HG02759 (cell line): ENCODE measurements around the gene SPDL1.

Experiments used
- ATAC-seq: cut with Tn5 transposase; IDR thresholded peaks from one replicate; pipeline ENCODE4 v1.9.1; 2021; ENCODE audit warnings: mild to moderate bottlenecking, moderate library complexity; ENCODE audit not compliant: unreplicated experiment

Gene SPDL1

GRCh38 chr5:169628892-169629291 is 45.3 kb downstream of the SPDL1 start:
- ATAC-seq: no peak

- no peak for ATAC-seq
Measured at GRCh38 chr5:169629847-169630548, 46.4 kb downstream of the SPDL1 start.

DNA sequence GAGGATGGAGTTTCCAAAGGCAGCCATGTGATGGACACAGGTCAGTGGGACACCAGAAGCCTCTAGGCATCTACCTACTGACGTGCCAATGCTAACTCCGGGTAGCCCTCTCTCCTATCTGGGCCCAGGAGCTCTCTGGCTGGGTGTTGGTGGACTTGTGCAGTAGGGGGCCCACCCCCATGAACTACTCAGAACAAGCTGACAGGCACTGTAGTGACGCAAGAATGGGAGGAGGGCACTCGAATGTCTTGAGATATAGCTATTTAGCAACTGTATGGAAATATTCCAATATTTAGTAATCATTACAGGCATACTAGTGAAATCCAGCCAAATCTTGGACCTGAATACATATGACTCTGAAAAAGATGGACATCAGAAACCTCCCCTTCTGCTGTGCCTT is 47.8 kb downstream of the SPDL1 start:
- no peak for ATAC-seq

GRCh38 chr5:169632946-169633345 is 49.4 kb downstream of the SPDL1 start:
- no peak for ATAC-seq

- no peak for ATAC-seq
Measured at GRCh38 chr5:169634606-169635005, 51.0 kb downstream of the SPDL1 start.

DNA sequence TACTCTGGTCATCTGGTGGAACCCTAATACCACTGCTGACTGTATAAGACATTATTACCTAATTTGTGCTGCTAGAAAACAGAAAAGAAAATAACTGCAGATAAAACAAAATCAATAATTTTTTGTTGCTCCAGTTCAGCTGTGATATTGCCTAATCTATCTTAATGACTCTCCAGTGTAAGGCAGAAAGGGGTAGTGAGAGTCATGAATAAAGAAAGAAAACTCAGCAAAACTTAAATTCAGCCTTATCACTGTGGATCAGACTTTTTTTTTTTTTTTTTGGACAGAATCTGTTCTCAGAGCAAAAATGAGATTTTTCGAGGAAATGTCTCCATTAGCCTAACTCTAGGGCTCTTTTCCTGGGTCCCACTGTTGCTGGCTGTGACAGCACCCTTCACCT is 52.4 kb downstream of the SPDL1 start:
- ATAC-seq: no peak

DNA sequence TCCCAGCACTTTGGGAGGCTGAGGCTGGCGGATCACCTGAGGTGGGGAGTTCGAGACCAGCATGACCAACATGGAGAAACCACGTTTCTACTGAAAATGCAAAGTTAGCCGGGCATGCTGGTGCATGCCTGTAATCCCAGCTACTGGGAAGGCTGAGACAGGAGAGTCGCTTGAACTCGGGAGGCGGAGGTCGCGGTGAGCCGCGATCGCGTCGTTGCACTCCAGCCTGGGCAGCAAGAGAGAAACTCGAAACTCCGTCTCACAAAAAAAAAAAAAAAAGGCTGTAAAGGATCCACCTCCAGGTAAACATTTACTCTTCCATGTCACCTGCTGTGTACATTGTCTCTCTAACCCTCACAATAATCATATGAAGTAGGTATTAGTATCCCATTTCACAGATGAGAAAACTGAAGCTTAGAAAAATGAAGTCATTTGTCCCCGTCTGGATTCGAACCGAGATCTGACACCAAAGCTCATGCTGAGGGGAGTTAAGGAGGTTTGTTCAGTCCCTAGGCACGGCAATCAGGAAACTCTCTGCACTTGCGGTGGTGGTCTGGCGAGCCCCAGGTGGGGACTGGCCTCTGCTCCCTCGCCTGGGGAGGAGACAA is 53.0 kb downstream of the SPDL1 start:
- no peak for ATAC-seq

DNA sequence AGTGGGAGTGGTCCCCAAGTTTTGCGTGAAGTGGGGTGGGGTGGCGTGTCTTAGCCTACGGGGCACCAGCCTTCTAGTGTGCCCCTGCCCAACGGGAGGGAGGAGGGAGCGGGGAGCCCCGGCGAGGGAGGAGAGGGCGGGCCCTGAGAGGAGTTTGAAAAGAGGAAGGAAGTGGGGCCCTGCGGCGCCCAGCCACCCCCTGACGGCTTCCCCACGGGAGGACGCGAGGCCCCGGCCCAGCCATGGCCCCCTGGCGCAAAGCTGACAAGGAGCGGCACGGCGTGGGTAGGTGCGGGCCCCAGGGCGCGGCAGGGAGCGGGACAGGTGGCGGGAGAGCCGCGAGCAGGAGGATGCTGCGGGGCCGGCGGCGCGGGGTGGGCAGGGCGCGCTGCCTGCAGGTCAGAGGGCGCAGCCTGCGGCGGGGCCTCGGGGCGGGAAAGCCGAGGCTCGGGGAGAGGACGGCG is 53.5 kb downstream of the SPDL1 start, which contains the start of gene DOCK2:
Gene DOCK2 (plus strand): TSS at position 191 of the 464 bp plus-strand sequence. CDS start 52 bp downstream, at position 243.
- ATAC-seq: peak; percentile 92

DNA sequence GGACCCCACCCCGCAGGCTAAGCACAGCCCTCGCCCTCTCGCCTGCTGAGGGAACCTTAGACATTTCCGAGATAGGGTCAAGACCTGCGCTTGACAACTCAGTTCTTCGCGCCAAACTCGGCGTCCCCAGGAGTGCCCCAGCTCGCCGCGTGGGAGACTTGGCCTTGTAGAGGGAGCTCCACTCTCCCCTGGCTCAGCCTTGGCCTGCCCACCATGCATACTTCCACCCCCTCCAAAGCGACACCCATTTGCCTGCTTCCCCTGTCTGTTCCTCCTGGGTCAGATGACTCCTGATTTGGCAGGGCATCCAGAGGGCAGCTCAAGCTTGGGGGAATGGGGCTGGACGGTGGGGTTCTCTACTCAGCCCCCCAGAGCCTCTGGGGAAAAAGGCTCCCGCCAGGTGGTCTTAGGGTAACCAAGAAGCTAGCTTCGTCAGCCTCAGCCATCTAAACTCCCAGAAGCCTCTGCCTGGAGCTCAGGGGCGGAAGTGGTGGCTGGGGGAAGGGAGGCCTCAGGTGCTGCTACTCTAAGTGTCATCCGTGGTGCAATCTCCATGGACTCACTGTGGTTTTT is 54.1 kb downstream of the SPDL1 start:
- ATAC-seq: peak; percentile 65

DNA sequence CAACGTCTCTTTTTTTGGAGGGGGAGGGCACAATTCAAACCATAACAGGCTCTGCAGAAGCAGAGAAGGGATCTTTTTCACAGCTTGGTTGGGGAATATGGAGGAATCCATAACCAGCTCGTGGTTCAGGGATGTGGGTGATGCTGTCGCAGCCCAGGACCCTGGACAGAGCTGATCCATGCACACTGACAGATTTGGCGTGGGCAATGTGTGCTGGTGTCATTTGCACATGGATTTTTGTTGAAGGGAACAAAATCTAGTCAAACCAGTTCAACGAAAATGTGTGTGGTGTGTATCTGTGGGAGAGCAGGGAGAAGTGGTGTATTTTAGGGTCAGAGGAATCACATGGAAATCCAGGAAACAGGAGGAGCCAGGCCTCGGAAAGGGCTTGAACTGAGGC is 57.7 kb downstream of the SPDL1 start:
- no peak for ATAC-seq

DNA sequence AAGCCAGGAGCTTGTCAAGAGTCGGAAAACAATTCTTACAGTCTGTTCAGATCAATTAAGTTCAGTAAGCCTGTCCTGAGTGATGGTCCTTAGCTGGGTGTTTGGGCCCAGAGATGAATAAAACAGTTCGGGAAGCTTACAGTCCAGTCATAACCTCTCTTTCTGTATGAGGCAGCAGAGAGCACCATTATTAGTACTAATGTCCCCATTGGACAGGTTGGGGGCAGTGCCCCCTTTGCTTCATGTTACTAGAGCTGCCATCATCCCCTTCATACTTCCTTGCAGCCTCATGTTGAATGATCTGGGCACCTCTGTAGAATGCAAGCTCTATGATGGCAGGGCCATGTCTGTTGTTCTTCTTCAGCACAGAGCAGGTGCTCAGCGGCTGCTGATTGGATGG is 63.3 kb downstream of the SPDL1 start:
- ATAC-seq: peak; percentile 32

DNA sequence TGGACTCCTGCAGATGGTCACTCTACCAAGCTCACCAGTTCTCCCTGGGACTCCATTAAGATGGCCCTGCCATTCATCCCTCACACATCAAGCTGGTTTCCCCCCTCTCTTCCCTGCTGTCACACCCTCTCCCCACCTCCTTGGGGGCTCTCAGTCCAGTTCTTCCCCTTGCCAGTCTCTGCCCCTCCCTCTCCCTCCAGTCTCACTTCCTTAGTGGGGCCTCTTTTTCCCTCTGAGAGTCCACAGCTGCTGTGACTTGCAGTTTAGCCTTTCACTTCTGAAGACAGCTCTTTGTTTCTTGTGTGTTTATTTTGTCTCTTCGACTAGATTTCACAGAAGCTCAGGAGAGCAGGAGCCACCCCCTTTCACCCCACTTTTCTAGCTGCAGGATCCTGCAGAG is 64.0 kb downstream of the SPDL1 start:
- ATAC-seq: peak; percentile 41

- no peak for ATAC-seq
Measured at GRCh38 chr5:169648725-169649310, 65.2 kb downstream of the SPDL1 start.

GRCh38 chr5:169649486-169649885 is 65.9 kb downstream of the SPDL1 start:
- ATAC-seq: no peak

DNA sequence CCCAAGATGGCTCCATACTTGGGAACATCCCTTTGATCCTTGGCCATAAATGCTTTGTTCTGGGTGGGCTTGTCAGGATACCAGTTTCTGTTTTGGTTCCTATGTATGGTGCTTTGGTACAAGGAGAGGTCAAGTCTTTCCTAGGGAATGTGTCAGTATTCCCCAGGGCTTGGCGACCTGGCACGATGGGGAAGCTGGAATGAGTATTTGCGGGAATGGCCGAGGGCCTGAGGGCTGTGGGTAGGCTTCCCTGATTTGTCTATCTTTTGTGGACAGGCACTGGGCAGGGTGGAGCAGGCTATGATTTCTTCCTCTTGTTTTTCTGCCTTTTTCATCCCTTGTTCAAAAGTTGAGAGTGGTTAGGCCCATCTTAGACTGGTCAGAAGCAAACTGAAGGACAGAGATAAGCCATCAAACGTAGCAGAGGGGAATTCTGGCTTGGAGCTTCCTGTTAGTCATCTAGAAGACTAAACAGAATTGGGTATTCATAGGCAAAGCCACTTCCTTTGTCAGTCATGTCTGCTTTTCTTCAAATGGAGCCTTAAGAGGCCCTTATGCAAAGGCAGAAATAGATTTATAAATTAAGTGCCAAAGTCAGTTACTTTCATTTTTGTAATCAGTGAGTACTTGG is 67.2 kb downstream of the SPDL1 start:
- peak; percentile 64 for ATAC-seq

- no peak for ATAC-seq
Measured at GRCh38 chr5:169651526-169651925, 68.0 kb downstream of the SPDL1 start.

GRCh38 chr5:169652057-169652456 is 68.5 kb downstream of the SPDL1 start:
- no peak for ATAC-seq

GRCh38 chr5:169653091-169653490 is 69.5 kb downstream of the SPDL1 start:
- no peak for ATAC-seq
